PFSK-1 (cell line): Measurements from ENCODE around the gene ZNF296.

Source experiments
- POLR2AphosphoS5 ChIP-seq: IDR thresholded peaks from 2 replicates; pipeline ENCODE4 v1.6.1; 2012; ENCODE audit warnings: low read depth, mild to moderate bottlenecking, control low read depth, low read length, moderate library complexity
- SIN3A ChIP-seq: IDR thresholded peaks from 2 replicates; pipeline ENCODE4 v1.6.1; 2012; ENCODE audit warnings: mild to moderate bottlenecking, low read length, moderate library complexity, borderline replicate concordance; ENCODE audit not compliant: insufficient read depth
- TAF1 ChIP-seq: IDR thresholded peaks from 2 replicates; pipeline ENCODE4 v1.6.1; 2012; ENCODE audit warnings: low read length, control low read depth, borderline replicate concordance; ENCODE audit not compliant: insufficient read depth

DNA sequence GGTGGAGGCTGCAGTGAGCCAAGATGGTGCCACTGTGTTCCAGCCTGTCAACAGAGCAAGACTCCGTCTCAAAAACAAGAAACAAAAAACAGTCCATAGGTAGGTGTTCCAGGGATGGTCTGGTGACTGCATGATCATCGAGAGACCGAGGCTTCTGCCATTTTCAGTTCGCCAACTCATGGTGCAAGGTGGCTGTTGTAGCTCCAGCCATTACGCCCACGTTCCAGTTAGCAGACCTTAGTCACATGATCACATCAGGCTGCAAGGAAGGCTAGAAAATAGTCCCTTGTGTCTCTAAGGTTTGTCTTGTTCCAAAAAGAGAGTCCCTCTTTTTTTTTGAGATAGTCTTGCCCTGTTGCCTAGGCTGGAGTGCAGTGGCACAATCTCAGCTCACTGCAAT lies 40.5 kb downstream of the ZNF296 start:
- TF ChIP-seq SIN3A (no peak), POLR2AphosphoS5 (no peak), TAF1 (no peak)
